IMR-90 (cell line): ENCODE results near the gene C16orf96. TPM values are rescaled to one million over a fixed set of nuclear protein-coding genes. Genes with fewer than 3 reads are reported as not detected.

Source experiments
- ATAC-seq: fragments of 200-7000 bp; cut with Tn5 transposase; 2 replicates; pipeline ENCODE4 v1.9.1; 2020; ENCODE audit warnings: low read depth, mild to moderate bottlenecking, moderate library complexity
- BruUV-seq: library from RNA; stranded (reverse); fragments of 400-500 nt; replicated peaks from 2 replicates; lab custom pipeline; 2021; lab: Mats Ljungman, UMichigan
- CTCF ChIA-PET: fragments of 300-600 bp; formaldehyde crosslinking; extraction: SDS; loops from one replicate; lab custom pipeline; 2021; ENCODE audit warnings: antibody characterized with exemption; lab: Yijun Ruan, JAX
- POLR2A ChIA-PET: fragments of 300-600 bp; sonication (Branson Sonifier 250); formaldehyde crosslinking; loops from one replicate; lab custom pipeline; 2022; ENCODE audit warnings: antibody characterized with exemption; ENCODE audit not compliant: unreplicated experiment; lab: Charles Lee
- DNase-seq: peaks from one replicate; pipeline ENCODE4 v3.0.0; 2013
- H2AFZ ChIP-seq: replicated peaks from 2 replicates; pipeline ENCODE3; 2013; ENCODE audit warnings: low read length, mild to moderate bottlenecking; ENCODE audit not compliant: poor library complexity
- H2AK5ac ChIP-seq: 2 replicates; pipeline ENCODE4 v1.6.1; 2013; ENCODE audit warnings: low read depth, low read length, inconsistent platforms
- H2AK9ac ChIP-seq: replicated peaks from 2 replicates; pipeline ENCODE3; 2013; ENCODE audit warnings: mild to moderate bottlenecking, low read depth, low read length, moderate library complexity; ENCODE audit not compliant: poor library complexity
- H2BK120ac ChIP-seq: 2 replicates; pipeline ENCODE4 v1.6.1; 2013; ENCODE audit warnings: low read depth, low read length, inconsistent platforms
- H2BK15ac ChIP-seq: 3 replicates; pipeline ENCODE4 v1.6.1; 2013; ENCODE audit warnings: low read depth, low read length, inconsistent platforms
- H2BK20ac ChIP-seq: 2 replicates; pipeline ENCODE4 v1.6.1; 2013; ENCODE audit warnings: low read depth, mild to moderate bottlenecking, inconsistent platforms, low read length, moderate library complexity
- H2BK5ac ChIP-seq: 2 replicates; pipeline ENCODE4 v1.6.1; 2013; ENCODE audit warnings: mild to moderate bottlenecking, low read depth, low read length, inconsistent platforms; ENCODE audit not compliant: poor library complexity, severe bottlenecking
- H3K14ac ChIP-seq: replicated peaks from 2 replicates; pipeline ENCODE4 v1.6.1; 2013; ENCODE audit warnings: low read depth, low read length, inconsistent platforms
- H3K18ac ChIP-seq: 2 replicates; pipeline ENCODE4 v1.6.1; 2013; ENCODE audit warnings: low read depth, low read length, control low read depth
- H3K23ac ChIP-seq: 2 replicates; pipeline ENCODE4 v1.6.1; 2013; ENCODE audit warnings: low read depth, low read length, inconsistent platforms
- H3K27ac ChIP-seq: 2 replicates; pipeline ENCODE4 v1.5.1; 2013; ENCODE audit warnings: mild to moderate bottlenecking, control low read depth, low read length; ENCODE audit not compliant: insufficient read depth
- H3K27me3 ChIP-seq: 2 replicates; pipeline ENCODE4 v1.6.1; 2013; ENCODE audit warnings: low read length; ENCODE audit not compliant: control insufficient read depth, insufficient read depth
- H3K36me3 ChIP-seq: 2 replicates; pipeline ENCODE4 v1.6.1; 2013; ENCODE audit warnings: low read length, mixed read lengths; ENCODE audit not compliant: control insufficient read depth, insufficient read depth
- H3K4ac ChIP-seq: 2 replicates; pipeline ENCODE4 v1.6.1; 2013; ENCODE audit warnings: low read depth, low read length, inconsistent platforms
- H3K4me1 ChIP-seq: 2 replicates; pipeline ENCODE4 v1.6.1; 2013; ENCODE audit warnings: low read length, mixed read lengths; ENCODE audit not compliant: control insufficient read depth, insufficient read depth
- H3K4me2 ChIP-seq: 2 replicates; pipeline ENCODE4 v1.6.1; 2013; ENCODE audit warnings: low read depth, mild to moderate bottlenecking, control low read depth, low read length, moderate library complexity
- H3K4me3 ChIP-seq: 2 replicates; pipeline ENCODE4 v1.5.1; 2013; ENCODE audit warnings: low read depth, mild to moderate bottlenecking, control low read depth, low read length, moderate library complexity; ENCODE audit not compliant: insufficient read depth
- H3K56ac ChIP-seq: 2 replicates; pipeline ENCODE4 v1.6.1; 2013; ENCODE audit warnings: low read length, inconsistent platforms; ENCODE audit not compliant: insufficient read depth; ENCODE audit errors: extremely low read depth
- H3K79me1 ChIP-seq, 2 experiments: 2 replicates each; pipeline ENCODE4 v1.6.1; 2013; ENCODE audit warnings: low read length in 2 of 2, inconsistent platforms in 1 of 2, low read depth in 1 of 2
- H3K9ac ChIP-seq: 2 replicates; pipeline ENCODE4 v1.6.1; 2013; ENCODE audit warnings: low read depth, low read length, control low read depth
- H3K9me1 ChIP-seq: 2 replicates; pipeline ENCODE4 v1.6.1; 2013; ENCODE audit warnings: low read length, inconsistent platforms; ENCODE audit not compliant: insufficient read depth
- H3K9me3 ChIP-seq: 2 replicates; pipeline ENCODE4 v1.6.1; 2013; ENCODE audit warnings: low read length; ENCODE audit not compliant: control insufficient read depth, insufficient read depth
- H4K20me1 ChIP-seq: 2 replicates; pipeline ENCODE4 v1.6.1; 2013; ENCODE audit warnings: low read length, inconsistent platforms; ENCODE audit not compliant: insufficient read depth
- H4K5ac ChIP-seq: 2 replicates; pipeline ENCODE4 v1.6.1; 2013; ENCODE audit warnings: mild to moderate bottlenecking, low read depth, low read length, control low read depth
- H4K8ac ChIP-seq, 2 experiments: 2 replicates each; pipeline ENCODE4 v1.6.1; 2013; ENCODE audit warnings: low read depth in 2 of 2, low read length in 2 of 2, control low read depth in 1 of 2, inconsistent platforms in 1 of 2
- H4K91ac ChIP-seq: 2 replicates; pipeline ENCODE4 v1.6.1; 2013; ENCODE audit warnings: low read depth, low read length, inconsistent platforms; ENCODE audit not compliant: insufficient read depth
- BHLHE40 ChIP-seq: fragments of 150-350 bp; IDR thresholded peaks from 2 replicates; pipeline ENCODE4 v1.6.1; 2016; ENCODE audit warnings: mild to moderate bottlenecking, low read depth, low read length
- CEBPB ChIP-seq: IDR thresholded peaks from 2 replicates; pipeline ENCODE4 v1.6.1; 2012; ENCODE audit warnings: low read depth, low read length, improper control_type of control experiment
- CHD1 ChIP-seq: IDR thresholded peaks from 2 replicates; pipeline ENCODE4 v1.6.1; 2012; ENCODE audit warnings: low read depth, low read length, improper control_type of control experiment
- CTCF ChIP-seq: conservative IDR thresholded peaks from 2 replicates; pipeline ENCODE4 v1.5.1; 2012; ENCODE audit warnings: mild to moderate bottlenecking, low read depth, low read length, improper control_type of control experiment
- MXI1 ChIP-seq: IDR thresholded peaks from 2 replicates; pipeline ENCODE4 v1.6.1; 2012; ENCODE audit warnings: low read depth, mild to moderate bottlenecking, low read length, moderate library complexity, borderline replicate concordance
- NFE2L2 ChIP-seq: fragments of 150-350 bp; IDR thresholded peaks from 2 replicates; pipeline ENCODE4 v1.6.1; 2016; ENCODE audit warnings: low read depth, mild to moderate bottlenecking, low read length
- POLR2A ChIP-seq: IDR thresholded peaks from 2 replicates; pipeline ENCODE4 v1.6.1; 2012; ENCODE audit warnings: mild to moderate bottlenecking, low read depth, low read length
- RAD21 ChIP-seq: IDR thresholded peaks from 2 replicates; pipeline ENCODE4 v1.6.1; 2012; ENCODE audit warnings: low read length, improper control_type of control experiment
- RCOR1 ChIP-seq: IDR thresholded peaks from 2 replicates; pipeline ENCODE4 v1.6.1; 2012; ENCODE audit warnings: mild to moderate bottlenecking, low read length, improper control_type of control experiment; ENCODE audit not compliant: insufficient replicate concordance
- RFX5 ChIP-seq: IDR thresholded peaks from 2 replicates; pipeline ENCODE4 v1.8.0; 2012; ENCODE audit warnings: low read depth, mild to moderate bottlenecking, low read length, moderate library complexity
- USF2 ChIP-seq: fragments of 150-350 bp; IDR thresholded peaks from 2 replicates; pipeline ENCODE4 v1.6.1; 2017; ENCODE audit warnings: mild to moderate bottlenecking, antibody characterized with exemption, low read length, low read depth
- WGBS, 2 experiments: methylation state at CpG; one replicate each; pipeline versions ENCODE4 v1.1.5 to v1.1.7; 2013; ENCODE audit warnings: missing lambda C conversion rate in 2 of 2; ENCODE audit not compliant: insufficient read length in 1 of 2; ENCODE audit errors: extremely low coverage in 2 of 2; 5-methylcytosine and 5-hydroxymethylcytosine counted together
- dilution Hi-C: fragments of 300-500 bp; cut with HindIII; formaldehyde crosslinking; loops from one replicate; pipeline ENCODE4 v1.14.3; 2018; ENCODE audit warnings: low sequenced_read_pairs; ENCODE audit not compliant: unreplicated experiment
- in situ Hi-C: fragments of 300-500 bp; cut with MboI; formaldehyde crosslinking; loops from 3 replicates; pipeline ENCODE4 v1.14.3; 2019; ENCODE audit warnings: low sequenced_read_pairs, inconsistent platforms, mixed read lengths
- intact Hi-C: fragments of 100-400 bp; cut with micrococcal nuclease; formaldehyde crosslinking; loops from 2 replicates; pipeline ENCODE4 v1.10.0; 2022
- polyA plus RNA-seq, 3 experiments: library from polyadenylated mRNA; depleted of rRNA; stranded (reverse); fragments of >200 nt; gene quantifications; 2 replicates each; pipeline ENCODE4 v1.2.3, GENCODE V29; 2012; ENCODE audit warnings: low replicate concordance in 1 of 3
- total RNA-seq: library from RNA; depleted of rRNA; stranded (reverse); fragments of >200 nt; gene quantifications from 2 replicates; pipeline ENCODE4 v1.2.3, GENCODE V29; 2012

The C16orf96 gene
- total and polyA plus RNA-seq, 2 of the 4 experiments (the other 2 are of a cell fraction): not detected

- Histone ChIP-seq H2AK5ac (no peak overlapping the region), H4K91ac (no peak overlapping the region), H3K4ac (no peak overlapping the region), H3K36me3 (no peaks in the 10 kb centered on the region), H2AFZ (no peak overlapping the region), H3K23ac (no peak overlapping the region), H3K79me1 (peaks cover 0 to 76% of the 10 kb centered on the region in 2 experiments; a peak in 3 of 4 replicates), H3K9me1 (peaks cover 33% of the 10 kb centered on the region), H2BK20ac (no peak overlapping the region), H3K56ac (no peak overlapping the region), H4K5ac (no peak overlapping the region), H3K4me2 (no peak overlapping the region), H4K8ac (no peak overlapping the region), H2BK5ac (no peak overlapping the region), H2BK15ac (no peak overlapping the region), H4K20me1 (peaks cover 21% of the 10 kb centered on the region), H3K14ac (no peak overlapping the region), H3K9ac (no peak overlapping the region), H3K9me3 (no peaks in the 10 kb centered on the region), H3K4me1 (peaks cover 16% of the 10 kb centered on the region), H2BK120ac (no peak overlapping the region), H3K27ac (no peak overlapping the region), H3K27me3 (no peaks in the 10 kb centered on the region), H2AK9ac (peak overlapping the region; percentile 44), H3K18ac (no peak overlapping the region), H3K4me3 (no peak overlapping the region)
- intact Hi-C loops (no loop called here), in situ Hi-C loops (no loop called here), dilution Hi-C loops (no loop called here)
- BruUV-seq: no TSS peak
- 94% methylated on average over 5 of the region's 13 CpGs; no CpG with 5 or more reads in 1 of the 2 experiments for WGBS, 2 experiments
- POLR2A ChIA-PET: no interaction called here
- no peak for DNase-seq
- TF ChIP-seq USF2 (no peak), RCOR1 (no peak), BHLHE40 (no peak), CEBPB (no peak), MXI1 (no peak), CTCF (no peak), RFX5 (no peak), CHD1 (no peak), POLR2A (no peak), NFE2L2 (no peak), RAD21 (no peak)
- CTCF ChIA-PET: no interaction called here
- no peak for ATAC-seq
Measured at GRCh38 chr16:4525634-4526277, 30.4 kb upstream of the C16orf96 start.
